Measurements from ENCODE around the gene FAM161A.
"Not testable (repeated sequence)": the region's sequence is repeated elsewhere in the genome, so short reads cannot be mapped to it uniquely, and the experiment has no call there.

The FAM161A gene, protein sequence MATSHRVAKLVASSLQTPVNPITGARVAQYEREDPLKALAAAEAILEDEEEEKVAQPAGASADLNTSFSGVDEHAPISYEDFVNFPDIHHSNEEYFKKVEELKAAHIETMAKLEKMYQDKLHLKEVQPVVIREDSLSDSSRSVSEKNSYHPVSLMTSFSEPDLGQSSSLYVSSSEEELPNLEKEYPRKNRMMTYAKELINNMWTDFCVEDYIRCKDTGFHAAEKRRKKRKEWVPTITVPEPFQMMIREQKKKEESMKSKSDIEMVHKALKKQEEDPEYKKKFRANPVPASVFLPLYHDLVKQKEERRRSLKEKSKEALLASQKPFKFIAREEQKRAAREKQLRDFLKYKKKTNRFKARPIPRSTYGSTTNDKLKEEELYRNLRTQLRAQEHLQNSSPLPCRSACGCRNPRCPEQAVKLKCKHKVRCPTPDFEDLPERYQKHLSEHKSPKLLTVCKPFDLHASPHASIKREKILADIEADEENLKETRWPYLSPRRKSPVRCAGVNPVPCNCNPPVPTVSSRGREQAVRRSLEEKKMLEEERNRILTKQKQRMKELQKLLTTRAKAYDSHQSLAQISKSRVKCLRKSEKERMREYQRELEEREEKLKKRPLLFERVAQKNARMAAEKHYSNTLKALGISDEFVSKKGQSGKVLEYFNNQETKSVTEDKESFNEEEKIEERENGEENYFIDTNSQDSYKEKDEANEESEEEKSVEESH

DNA sequence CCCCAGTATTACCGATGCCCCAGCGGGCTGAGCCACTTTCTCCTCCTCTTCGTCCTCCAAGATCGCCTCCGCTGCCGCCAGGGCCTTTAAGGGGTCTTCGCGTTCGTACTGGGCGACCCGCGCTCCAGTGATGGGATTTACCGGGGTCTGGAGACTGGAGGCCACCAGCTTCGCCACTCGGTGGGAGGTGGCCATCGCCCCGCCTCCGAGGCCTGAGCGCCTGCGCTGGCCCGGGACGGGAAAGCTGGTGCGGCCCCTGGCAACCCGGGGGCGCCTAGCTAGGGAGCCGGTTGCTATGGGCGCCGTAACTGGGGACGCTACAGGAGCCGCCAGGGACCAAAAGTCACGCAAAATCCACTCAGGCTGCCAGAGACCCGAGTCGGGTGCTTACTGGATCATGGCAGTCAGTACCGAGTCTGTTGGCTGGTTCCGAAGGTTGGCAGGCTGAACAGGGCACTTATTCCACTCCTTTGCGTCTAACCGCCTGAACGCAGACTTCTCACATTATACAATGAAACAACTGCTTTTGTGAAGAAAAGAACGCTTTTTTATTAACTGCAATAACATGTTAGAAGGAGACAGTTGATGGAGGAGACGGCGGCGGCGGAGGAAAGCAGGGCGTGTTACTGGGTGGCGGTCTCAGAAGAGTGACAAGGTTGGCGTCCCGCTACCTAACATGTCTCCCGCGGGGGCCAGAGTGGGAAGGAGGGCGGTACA is at the start of gene FAM161A:
TSS of gene FAM161A (minus strand) at position 214 of the 717 bp plus-strand sequence. CDS start at position 195, 19 bp downstream.
- DNase-seq (ENCODE audit: low spot score): peak; percentile 94

DNA sequence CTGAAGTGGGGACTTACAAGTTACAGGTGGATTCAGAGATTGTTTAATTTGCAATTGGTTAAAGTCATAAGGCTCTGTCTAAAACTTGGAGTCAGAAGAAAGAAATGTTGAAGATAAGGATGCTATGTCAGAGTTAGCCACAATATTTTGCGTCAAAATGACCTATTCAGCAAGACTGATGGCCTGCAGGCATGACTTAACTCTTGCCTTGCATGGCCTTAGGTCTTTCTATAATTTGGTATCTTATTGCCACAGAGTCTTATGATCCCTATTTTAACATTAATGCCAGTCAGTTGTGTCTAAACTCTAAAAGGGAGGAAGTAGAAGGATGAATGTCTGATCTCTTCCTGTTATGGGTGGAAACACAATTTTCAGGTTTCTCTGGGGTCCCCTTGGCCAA is 46.4 kb upstream of the FAM161A start:
- DNase-seq (ENCODE audit: low spot score): no peak

DNA sequence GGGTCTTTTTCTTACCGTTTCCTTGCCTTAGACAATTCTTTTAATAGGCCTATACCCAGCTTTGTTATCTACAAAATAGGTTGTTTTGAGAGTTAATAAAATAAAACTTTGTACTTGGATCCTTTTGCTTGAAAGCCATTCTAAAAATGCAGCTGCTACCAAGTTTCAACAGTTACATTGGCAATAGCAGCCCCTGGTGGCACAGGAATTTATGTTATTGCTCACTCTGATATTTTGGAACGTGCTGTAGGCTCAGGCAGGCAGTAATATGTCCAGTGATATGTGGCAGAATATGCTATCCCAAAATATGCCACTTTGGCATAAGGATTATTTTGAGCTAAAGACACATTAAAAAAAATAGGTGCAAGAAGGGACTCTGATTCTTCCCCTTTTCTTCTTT is 45.0 kb upstream of the FAM161A start:
- DNase-seq (ENCODE audit: low spot score): peak; percentile 23

DNA sequence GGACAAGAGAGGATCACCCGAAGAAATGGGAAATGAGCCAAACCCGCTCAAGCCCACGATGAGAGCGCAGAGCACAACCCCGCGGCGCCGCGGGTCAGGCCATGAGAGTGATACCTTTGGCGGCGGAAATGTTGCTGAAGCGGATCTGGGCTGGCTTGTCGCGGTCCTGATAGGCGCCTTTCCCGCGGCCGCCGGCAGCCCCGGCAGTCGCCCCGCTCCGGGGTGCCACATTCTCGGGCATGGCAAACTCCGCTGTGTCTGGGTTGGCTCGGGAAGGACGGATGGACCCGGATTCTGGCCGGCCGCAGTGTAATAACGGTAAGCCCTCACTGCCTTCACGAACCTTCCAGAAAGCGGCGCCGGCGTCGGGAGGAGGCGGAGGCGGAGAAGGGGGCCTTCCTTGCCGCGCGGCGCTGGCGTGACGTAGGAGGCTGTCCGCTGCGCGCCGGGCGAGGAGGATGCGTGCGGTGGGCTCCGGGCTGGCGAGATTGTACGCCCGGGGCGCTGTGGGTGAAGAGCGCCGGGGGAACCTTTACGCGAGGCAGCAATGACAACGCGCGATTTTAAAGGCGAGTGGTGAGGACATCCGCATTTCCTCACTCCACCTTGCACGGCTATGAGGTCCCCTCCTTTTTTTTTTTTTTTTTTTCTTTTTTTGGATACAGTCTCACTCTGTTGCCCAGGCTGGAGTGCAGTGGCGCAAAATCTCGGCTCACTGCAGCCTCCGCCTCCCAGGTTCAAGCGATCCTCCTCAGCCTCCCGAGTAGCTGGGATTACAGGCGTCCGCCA is 34.6 kb upstream of the FAM161A start, which contains the start of gene CCT4:
TSS of gene CCT4 (minus strand) at position 390 of the 789 bp plus-strand sequence. CDS start at position 241, 149 bp downstream.
- DNase-seq (ENCODE audit: low spot score): peak; percentile 92

DNA sequence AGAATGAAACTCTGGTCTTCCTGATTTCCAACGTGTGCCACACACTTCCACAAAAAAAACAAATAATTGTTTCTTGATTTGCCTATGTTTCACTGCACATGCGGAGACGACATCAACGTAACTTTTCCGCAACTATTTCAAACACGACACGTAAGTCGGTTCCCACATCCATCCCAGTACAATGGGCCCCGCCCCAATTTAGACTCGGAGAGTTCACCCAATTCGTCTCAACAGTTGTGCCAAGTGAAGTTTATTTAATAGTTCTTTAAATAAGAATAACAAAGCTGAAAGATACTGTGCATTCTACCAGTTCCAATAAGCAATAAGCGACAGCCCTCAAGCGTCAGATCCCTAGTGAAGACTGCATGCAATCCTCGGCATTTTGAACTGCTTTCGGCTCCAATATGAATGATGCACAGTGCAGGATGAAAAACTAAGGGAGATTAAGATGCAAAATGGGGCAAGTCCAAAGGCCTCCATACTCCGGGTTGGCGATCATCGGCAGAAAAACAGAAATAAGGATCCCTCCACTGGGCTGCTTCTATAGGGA is 33.9 kb upstream of the FAM161A start:
- peak; percentile 57 for DNase-seq (ENCODE audit: low spot score)

DNA sequence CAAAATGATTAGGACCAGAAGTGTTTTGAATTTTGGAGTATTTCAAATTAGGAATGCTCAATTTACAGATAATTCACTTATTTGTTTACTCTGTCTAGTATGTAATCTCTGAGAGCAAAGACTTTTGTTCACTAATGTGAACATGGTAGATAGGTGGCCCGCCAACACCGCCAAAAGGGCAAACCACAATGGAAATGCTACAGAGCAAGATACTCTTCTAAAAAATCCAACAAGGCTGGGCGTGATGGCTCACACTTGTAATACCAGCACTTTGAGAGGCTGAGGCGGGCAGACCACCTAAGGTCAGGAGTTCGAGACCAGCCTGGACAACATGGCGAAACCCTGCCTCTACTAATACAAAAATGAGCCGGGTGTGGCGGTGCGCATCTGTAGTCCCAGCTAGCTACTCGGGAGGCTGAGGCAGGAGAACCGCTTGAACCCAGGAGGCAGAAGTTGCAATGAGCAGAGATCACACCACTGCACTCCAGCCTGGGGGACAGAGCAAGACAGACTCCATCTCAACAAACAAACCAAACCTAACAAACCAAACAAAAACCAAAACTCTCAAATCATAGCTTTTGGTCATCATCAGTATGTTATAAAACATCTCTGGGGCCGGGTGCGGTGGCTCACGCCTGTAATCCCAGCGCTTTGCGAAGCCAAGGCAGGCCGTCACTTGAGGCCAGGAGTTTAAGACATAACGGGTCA is 32.2 kb upstream of the FAM161A start:
- no peak for DNase-seq (ENCODE audit: low spot score)

DNA sequence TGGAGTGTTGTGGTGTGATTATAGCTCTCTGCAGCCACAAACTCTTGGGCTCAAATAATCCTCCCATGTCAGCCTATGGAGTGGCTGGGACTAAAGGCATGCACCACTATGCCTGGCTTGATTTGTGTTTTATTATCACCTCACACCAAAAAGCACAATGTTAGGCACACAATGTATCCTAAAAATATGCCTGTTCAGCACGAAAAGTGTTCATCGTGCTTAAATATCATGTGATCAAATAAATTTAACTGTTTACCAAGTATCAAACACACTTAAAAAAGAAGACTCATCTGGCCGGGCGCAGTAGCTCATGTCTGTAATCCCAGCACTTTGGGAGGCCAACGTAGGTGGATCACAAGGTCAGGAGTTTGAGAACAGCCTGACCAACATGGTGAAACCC is 29.0 kb upstream of the FAM161A start:
- no peak for DNase-seq (ENCODE audit: low spot score)

DNA sequence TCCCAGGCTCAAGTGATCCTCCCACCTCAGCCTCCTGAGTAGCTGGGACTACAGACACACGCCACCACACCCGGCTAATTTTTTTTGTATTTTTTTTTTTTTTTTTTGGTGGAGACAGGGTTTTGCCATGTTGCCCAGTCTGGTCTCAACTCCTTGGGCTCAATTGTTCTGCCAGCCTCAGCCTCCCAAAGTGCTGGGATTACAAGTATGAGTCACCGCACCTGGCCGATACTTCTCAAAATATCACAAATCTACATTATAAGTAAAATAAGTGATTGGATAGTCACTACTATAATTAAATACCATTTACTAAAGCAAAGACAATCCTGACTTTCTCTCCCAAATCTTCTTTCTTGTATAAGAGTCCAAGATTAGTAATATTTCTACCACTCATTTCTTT is 25.5 kb upstream of the FAM161A start:
- not testable (repeated sequence) for DNase-seq (ENCODE audit: low spot score)

DNA sequence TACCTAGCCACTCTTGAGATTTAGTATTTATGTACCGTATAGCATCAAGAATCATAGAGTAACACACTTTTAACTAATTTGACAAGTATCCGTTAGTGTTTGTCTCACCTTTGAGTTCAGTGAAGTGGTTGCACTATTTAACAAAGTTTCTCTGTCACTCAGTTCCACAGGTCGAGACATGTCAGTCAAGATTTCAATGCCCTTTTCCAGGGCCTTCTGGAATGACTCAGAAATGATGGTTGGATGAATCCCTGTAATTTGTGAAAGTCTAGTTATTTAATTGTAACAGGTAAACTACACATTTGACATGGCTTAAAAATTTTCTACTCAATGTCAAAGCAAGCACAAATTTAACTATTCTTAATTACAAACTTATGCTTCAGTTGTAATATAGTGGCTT is 24.9 kb upstream of the FAM161A start:
- DNase-seq (ENCODE audit: low spot score): no peak

DNA sequence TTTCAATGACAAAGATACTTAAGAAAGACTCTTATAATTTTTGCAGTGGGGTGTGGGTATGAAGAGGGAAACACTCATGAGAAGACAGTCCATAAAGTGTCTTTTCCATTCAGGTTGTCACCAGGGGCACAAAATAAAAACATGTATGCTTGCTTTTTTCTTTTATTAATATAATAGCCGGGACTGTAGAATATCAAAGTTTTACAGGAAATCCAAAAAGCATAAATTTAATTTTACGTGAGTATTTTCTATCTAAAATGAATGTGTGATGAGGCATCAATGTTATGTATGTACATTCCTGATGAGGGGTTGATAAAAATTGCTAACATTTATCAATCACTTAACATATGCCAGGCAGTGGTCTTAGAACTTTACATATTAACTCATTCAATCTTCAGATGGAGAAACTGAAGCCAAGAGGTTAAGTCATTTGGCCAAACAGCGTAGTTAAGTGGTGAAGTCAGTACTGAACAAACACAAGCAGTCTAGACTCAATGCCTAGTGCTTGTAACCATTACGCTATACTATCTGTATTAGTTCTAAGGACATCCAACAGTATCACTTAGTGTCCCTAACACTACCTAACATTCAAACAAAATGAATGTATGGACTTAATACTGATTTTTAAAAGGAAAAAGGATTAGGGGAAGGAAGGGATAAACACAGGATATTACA is 23.8 kb upstream of the FAM161A start:
- no peak for DNase-seq (ENCODE audit: low spot score)

DNA sequence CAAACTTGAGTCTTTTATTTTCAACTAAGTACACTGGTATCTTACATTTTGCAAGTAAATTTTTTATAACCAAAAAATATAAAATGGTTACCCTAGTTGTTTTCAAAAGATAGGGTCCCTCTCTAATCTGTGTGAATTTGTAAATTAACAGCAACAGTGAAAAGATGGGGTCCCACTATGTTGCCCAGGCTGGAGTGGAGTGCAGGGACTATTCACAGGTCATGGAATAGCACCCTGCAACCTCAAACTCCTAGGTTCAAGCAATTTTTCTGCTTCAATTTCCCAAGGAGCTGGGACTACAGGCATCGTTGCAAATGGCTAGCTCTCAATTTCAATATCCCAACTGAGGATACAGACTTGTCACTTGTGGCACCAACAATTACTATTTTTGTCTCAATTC is 22.5 kb upstream of the FAM161A start:
- DNase-seq (ENCODE audit: low spot score): no peak

DNA sequence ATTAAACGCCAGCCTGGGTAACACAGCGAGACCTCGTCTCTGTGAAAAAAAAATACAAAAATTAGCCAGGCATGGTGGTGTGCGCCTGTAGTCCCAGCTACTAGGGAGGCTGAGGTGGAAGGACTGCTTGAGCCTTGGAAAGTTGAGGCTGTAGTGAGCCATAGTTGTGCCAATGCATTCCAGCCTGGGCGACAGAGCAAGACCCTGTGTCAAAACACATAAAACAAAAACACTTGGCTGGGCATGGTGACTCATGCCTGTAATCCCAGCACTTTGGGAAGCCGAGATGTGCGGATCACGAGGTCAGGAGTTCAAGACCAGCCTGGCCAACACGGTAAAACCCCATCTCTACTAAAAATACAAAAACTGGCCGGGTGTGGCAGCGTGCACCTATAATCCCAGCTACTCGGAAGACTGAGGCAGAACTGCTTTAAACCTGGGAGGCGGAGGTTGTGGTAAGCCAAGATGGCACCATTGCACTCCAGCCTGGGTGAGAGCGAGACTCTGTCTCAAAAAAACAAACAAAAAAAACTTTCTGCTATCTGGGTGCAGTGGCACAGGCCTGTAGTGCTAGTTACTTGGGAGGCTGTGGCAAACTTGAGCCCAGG is 12.7 kb upstream of the FAM161A start:
- not testable (repeated sequence) for DNase-seq (ENCODE audit: low spot score)

DNA sequence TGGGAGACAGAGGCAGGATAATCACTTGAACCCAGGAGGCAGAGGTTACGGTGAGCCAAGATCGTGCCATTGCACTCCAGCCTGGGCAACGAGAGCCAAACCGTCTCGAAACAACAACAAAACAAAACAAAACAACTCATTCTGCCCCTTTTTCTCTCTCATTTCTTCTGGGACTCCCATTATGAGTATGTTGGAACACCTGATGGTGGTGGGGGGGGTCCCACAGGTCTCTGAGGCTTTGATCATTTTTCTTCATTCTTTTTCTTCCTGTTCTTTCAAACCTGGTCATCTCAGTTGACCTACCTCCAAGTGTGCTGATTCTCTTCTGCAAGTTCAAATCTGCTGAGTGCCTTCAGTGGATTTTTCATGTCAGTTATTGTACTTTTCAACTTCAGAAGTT is 8.2 kb upstream of the FAM161A start:
- no peak for DNase-seq (ENCODE audit: low spot score)

DNA sequence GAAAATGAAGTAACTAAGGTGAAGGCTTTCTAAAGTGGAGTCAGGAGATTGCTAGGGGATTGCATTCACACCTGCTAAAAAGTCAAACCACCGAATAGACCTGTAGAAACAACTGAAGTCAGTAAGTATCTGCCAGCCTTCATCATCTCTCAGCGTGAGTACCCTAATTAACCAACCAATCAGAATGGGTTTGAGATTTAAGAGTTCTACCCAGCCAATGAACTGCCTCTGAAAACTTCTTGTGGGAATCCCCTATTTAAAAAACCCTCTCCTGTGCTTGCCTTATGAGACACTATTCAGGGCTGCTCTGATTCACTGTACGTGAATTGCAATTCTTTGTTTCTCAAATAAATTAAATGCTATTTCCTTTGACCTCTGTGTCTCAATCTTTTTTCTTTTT is 3.4 kb upstream of the FAM161A start:
- no peak for DNase-seq (ENCODE audit: low spot score)

DNA sequence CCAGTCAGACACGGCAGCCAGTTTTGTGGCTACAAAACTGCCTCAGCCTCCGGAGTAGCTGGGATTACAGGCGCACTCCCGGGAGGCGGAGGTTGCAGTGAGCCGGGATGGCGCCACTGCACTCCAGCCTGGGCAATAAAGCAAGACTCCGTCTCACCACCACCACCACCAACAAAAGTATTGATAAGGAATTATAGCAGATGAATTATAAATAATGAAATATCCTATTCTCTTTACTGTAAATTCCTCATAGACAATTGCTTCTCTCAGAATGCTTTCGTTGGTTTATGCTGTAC is 1.4 kb upstream of the FAM161A start:
- no peak for DNase-seq (ENCODE audit: low spot score)

DNA sequence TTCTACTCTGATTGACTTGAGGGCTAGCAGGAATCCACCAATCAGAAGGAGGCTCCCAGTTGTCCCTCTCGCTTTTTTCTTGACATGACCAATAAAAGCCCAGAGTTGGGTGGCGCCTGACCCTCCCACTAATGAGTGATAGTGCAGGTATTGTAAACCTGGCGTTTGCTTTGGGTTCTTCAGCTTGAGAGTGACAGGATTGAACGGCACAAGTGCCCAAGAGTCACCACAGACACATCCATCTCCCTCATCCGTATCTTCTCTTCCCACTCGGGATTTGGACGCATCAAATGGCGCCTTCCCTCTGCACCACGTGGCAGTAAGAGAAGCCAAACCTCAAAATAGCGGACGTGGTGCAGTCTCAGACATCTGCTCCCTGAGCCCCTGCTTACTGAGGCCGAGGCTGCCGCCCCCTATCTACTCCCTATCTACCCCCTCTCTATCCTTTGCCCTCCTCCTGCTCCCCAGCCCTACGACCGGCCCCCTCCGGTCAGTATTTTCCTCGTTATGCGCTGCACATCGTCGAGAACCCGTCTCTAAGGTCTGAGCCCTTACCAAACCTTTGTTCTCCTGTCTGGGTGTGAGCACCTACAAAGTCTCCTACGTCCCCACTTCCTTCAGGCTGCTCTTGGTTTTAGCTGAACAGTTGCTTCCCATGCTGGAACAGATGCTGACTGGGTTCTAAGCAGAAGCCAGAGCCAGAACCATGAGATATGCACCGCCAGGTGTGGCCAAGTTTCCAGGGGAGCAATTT is 881 bp upstream of the FAM161A start:
- DNase-seq (ENCODE audit: low spot score): peak; percentile 97

DNA sequence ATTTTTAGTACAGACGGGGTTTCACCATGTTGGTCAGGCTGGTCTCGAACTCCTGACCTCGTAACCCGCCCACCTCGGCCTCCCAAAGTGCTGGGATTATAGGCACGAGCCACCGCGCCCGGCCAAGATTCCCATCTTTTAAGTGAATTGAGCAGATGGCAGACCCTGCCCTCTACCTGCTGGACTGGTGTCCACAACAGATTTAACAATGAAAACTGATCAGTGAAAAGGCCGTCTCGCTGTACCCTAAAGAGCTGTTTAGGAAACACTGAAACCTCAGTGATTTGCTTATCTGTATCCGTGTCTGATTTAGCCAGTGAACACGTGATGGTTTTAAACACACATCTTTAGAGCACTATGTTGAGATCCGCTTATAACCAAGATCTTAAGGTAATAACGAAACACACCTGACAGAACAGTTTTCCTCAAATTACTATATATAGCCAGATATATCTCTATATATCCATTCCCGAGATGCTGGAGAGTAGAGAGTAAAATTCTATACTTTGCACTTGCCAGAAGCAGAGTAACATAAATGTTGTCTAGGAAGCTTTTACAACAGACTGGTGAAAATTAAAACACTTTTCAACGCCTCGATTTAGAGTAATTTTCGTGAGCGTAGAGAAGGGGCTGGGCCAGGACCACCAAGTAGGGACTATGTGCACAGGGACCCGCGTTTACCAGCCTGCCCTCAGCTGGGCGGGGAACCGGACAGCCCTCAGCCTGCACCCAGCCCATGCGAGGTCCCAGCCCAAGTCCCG is 594 bp downstream of the FAM161A start:
- peak; percentile 88 for DNase-seq (ENCODE audit: low spot score)

DNA sequence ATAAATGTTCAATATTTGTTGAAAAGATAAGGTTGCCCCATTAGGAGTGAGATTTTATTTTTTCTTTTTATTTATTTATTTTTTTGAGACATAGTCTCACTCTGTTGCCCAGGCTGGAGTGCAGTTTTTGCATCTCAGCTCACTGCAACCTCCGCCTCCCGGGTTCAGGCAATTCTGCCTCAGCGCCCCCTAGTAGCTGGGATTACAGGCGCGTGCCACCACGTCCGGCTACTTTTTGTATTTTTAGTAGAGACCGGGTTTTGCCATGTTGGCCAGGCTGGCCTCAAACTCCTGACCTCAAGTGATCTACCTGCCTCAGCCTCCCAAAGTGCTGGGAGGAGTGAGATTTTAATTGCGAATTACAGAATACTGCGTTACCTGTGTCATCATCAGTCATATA is 2.6 kb downstream of the FAM161A start:
- not testable (repeated sequence) for DNase-seq (ENCODE audit: low spot score)

DNA sequence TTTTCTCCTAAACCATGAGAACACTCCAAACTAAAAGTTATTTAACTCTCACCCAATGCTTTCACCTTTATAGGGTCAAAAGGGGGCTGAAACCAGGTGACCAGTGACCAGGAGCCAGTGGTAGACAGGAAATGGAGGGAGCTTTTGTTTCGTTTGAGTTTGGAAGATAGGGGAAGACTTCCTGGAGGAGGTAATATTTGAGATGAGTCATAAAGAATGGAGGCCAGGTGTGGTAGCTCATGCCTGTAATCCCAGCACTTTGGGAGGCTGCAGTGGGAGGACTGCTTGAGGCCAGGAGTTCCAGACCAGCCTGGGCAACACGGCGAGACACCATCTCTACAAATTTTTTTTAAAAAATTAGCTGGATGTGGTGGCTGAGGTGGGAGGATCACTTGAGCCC is 8.5 kb downstream of the FAM161A start:
- no peak for DNase-seq (ENCODE audit: low spot score)
